ENCODE results near the gene NRARP. TPM values are rescaled to one million over a fixed set of nuclear protein-coding genes. Genes with fewer than 3 reads are reported as not detected.

NRARP gene
- total and polyA plus RNA-seq, 2 of the 13 experiments (the other 11 are each of a cell fraction or from before 2014, with no cell fraction given), result 0.22 to 0.46 TPM

DNA sequence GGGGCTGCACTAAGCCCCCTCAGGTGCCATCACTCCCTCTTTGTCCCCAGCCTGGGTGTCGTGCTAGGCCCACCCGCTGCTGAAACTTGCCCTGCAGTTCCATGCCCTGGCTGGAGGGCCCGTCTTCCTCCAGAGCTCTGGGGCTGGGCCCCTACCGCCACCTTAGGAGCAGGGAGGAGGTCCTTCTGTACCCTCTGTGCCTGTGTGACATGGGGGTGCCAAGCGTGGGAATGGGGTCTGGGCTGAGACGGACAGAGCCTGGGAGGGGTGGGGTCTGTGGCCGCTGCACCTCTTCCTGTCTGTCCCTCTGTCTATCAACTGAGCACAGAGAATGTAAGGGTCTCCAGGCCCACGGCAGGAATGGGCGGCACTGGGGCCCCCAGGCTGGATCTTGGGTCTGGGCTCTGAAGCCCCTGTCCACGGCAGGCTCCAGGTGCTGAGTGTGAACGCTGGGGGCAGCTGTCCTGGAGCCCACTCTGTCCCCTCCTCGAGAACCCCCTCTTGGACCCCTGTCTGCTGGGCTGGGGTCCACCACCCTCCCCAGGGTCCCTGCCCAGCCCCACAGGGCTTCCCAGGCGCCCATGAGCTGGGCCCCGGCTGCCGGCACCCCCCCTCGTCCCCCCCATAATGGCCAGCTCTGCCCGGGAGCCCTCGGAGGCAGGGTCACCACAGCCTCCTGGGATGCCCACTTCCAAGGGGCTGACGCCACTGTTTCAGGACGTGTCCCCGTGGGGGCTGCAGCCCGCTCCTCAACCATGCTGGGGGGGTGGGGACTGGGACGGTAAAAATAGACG is 15.8 kb upstream of the NRARP start (continued):
- no peak for TF ChIP-seq ZFP82 (CRISPR knock-in tag; IDR thresholded peaks at IDR 0.05; ENCODE audit: borderline replicate concordance)
- TF ChIP-seq MBNL3 (CRISPR knock-in tag; conservative IDR thresholded peaks at IDR 0.05), result no peak
- TF ChIP-seq ZNF724P (CRISPR knock-in tag; IDR thresholded peaks at IDR 0.05; ENCODE audit: borderline replicate concordance), result no peak

DNA sequence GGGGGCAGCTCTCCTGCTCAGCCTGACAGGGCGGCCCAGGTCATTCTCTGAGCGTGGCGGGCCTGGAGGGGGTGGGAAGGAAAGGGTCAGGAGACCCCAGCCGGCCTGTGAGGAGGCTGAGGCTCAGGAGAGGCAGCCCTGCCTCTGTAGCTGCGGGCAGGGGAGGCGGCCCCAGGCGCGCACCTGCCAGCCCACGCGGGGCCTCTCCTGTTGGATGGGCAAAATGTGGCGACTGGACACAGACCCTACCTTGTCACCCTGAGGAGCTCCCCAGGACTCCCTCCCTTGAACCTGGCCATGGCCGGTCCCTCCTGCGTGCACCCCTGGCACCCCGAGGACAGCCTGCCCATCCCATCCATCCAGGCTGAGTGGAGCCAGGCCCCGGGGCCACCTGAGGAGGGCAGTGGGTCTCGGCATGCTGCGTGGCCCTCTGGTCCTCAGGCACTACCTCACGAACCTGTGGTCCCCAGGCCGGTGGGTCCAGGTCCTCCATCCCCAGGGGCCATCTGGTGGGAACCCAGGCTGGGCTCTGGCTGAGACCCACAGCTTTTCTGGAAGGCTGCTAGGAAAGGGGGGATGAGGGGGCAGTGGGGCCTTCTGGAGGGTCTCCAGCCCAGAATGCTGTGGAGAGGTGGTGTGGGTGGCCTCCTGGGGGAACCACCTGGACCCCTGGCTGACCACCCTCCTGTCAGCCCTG is 15.1 kb upstream of the NRARP start:
- no peak overlapping the region for H3K9ac ChIP-seq (ENCODE audit: insufficient read depth, low read depth, low read length)
- H4K20me1 ChIP-seq (ENCODE audit: insufficient read depth, low read length), result peaks cover 4% of the 10 kb centered on the region; the same call in 1 of the 2 replicates
- no peak for FAIRE-seq
- in situ Hi-C loops (cut with HindIII; ENCODE audit: extremely low pct_ligation_motif_present, low pct_unique_long_range_greater_than_20kb) (no loop called here), intact Hi-C loops (cut with micrococcal nuclease; ENCODE audit: unreplicated experiment) (no loop called here)
- H3K27me3 ChIP-seq (ENCODE audit: control insufficient read depth in 1 of 2, insufficient read depth in 2 of 2, low read length in 2 of 2), result peaks cover 18 to 74% of the 10 kb centered on the region in 2 experiments
- DNase-seq (ENCODE audit: low spot score), result no peak
- ATAC-seq, result no peak
- H3K4me2 ChIP-seq (ENCODE audit: low read depth, low read length), result no peak overlapping the region
- ChIA-PET POLR2A (no interaction called here), CTCF (ENCODE audit: low intra/inter-chr PET ratio, low total read pairs) (no interaction called here)
- TF ChIP-seq, protein P1, sequence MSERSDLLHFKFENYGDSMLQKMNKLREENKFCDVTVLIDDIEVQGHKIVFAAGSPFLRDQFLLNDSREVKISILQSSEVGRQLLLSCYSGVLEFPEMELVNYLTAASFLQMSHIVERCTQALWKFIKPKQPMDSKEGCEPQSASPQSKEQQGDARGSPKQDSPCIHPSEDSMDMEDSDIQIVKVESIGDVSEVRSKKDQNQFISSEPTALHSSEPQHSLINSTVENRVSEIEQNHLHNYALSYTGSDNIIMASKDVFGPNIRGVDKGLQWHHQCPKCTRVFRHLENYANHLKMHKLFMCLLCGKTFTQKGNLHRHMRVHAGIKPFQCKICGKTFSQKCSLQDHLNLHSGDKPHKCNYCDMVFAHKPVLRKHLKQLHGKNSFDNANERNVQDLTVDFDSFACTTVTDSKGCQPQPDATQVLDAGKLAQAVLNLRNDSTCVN (CRISPR knock-in tag; IDR thresholded peaks at IDR 0.05; ENCODE audit: borderline replicate concordance), result no peak
- TF ChIP-seq TBP (CRISPR knock-in tag; IDR thresholded peaks at IDR 0.05), result no peak
- no peak for TF ChIP-seq ZKSCAN1 (IDR thresholded peaks at IDR 0.05; ENCODE audit: low read length)
- TF ChIP-seq ELF1 (CRISPR knock-in tag; IDR thresholded peaks at IDR 0.05), result no peak
- TF ChIP-seq ZNF205 (CRISPR knock-in tag; IDR thresholded peaks at IDR 0.05), result no peak
- no peak for TF ChIP-seq RFX5 (IDR thresholded peaks at IDR 0.05; ENCODE audit: low read depth, low read length)
- no peak for TF ChIP-seq HDAC1 (CRISPR knock-in tag; IDR thresholded peaks at IDR 0.05)
- H3K4me1 ChIP-seq (ENCODE audit: insufficient read depth, low read length), result peaks cover 38% of the 10 kb centered on the region
- H3K9me3 ChIP-seq (ENCODE audit: low read length), result no peaks in the 10 kb centered on the region
- BruUV-seq (replicated peaks), result no TSS peak
- no peaks in the 10 kb centered on the region for H3K79me2 ChIP-seq (ENCODE audit: insufficient read depth, low read length)
- no peak overlapping the region for H3K4me3 ChIP-seq (replicated peaks in 1 of 3; ENCODE audit: insufficient read depth in 1 of 3, low read depth in 2 of 3, low read length in 3 of 3)
- H3K36me3 ChIP-seq (replicated peaks in 1 of 2; ENCODE audit: control insufficient read depth in 1 of 2, insufficient read depth in 2 of 2, low read length in 2 of 2), result no peaks in the 10 kb centered on the region
- 58% methylated on average over 7 of the region's 19 CpGs for WGBS (ENCODE audit: low lambda C conversion rate)
- H3K27ac ChIP-seq (ENCODE audit: extremely low read length, insufficient read depth, low read length), result no peak overlapping the region
- no peak overlapping the region for H2AFZ ChIP-seq (ENCODE audit: low read length)
